GM23338 (cell line): ENCODE results near the gene TXLNG.

Experiments
- CTCF ChIP-seq, 2 experiments: fragments of 200-600 bp in 1 of 2; sonication (generic) in 1 of 2; conservative IDR thresholded peaks; 2 replicates each; pipeline versions ENCODE4 v1.5.1 to v1.6.1; 2016 to 2017; ENCODE audit warnings: antibody characterized with exemption in 2 of 2, low read depth in 2 of 2, mild to moderate bottlenecking in 2 of 2, moderate library complexity in 1 of 2
- EZH2 ChIP-seq: fragments of 200-600 bp; sonication (generic); IDR thresholded peaks from one replicate; pipeline ENCODE4 v1.8.0; 2017; ENCODE audit warnings: antibody characterized with exemption, mild to moderate bottlenecking, low read depth; ENCODE audit not compliant: unreplicated experiment
- EZH2phosphoT487 ChIP-seq: fragments of 200-600 bp; sonication (generic); IDR thresholded peaks from one replicate; pipeline ENCODE4 v1.8.1; 2018; ENCODE audit warnings: antibody characterized with exemption; ENCODE audit not compliant: unreplicated experiment
- POLR2AphosphoS5 ChIP-seq: IDR thresholded peaks from 2 replicates; pipeline ENCODE4 v1.6.1; 2016; ENCODE audit warnings: antibody characterized with exemption, low read depth
- REST ChIP-seq: IDR thresholded peaks from one replicate; pipeline ENCODE4 v1.6.1; 2018; ENCODE audit warnings: antibody characterized with exemption; ENCODE audit not compliant: unreplicated experiment

DNA sequence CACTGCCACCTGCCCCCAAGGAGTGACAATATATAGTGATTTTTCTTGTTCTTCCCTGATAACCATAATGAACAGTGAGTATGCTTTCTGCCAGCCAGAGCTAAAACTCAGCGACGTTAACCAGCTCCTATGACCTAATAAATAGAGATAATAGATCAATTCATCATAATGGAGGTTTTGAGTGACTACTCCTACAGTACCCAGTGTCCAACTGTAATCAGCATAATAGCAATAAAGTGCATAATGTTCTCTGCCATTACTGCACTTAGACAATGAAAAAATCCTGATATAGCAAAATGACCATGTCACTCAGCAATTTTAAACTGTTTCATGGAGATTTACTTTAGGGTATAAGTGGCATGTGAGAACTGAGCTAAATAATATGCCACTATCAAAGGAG is 20.7 kb upstream of the TXLNG start:
- no peak for TF ChIP-seq CTCF (conservative IDR thresholded peaks at IDR 0.05; ENCODE audit: low read depth in 2 of 2)
- no peak for TF ChIP-seq EZH2
- no peak for TF ChIP-seq EZH2phosphoT487
- no peak for TF ChIP-seq REST
- no peak for TF ChIP-seq POLR2AphosphoS5
